H9 (cell line): ENCODE data around the gene MYT1. TPM values are rescaled to one million over a fixed set of nuclear protein-coding genes. Genes with fewer than 3 reads are reported as not detected.

Source experiments
- DNase-seq: peaks from one replicate; pipeline ENCODE4 v3.0.0-alpha.2; 2017
- H2AFZ ChIP-seq: one replicate; pipeline ENCODE4 v1.6.1; 2013; ENCODE audit warnings: mild to moderate bottlenecking, low read length, control low read depth, moderate library complexity
- H2AK5ac ChIP-seq: 2 replicates; pipeline ENCODE4 v1.6.1; 2013; ENCODE audit warnings: low read length, control low read depth, mixed read lengths; ENCODE audit not compliant: insufficient read length
- H2BK120ac ChIP-seq: one replicate; pipeline ENCODE4 v1.6.1; 2013; ENCODE audit warnings: low read depth, mild to moderate bottlenecking, low read length, control low read depth, inconsistent platforms; ENCODE audit not compliant: poor library complexity, severe bottlenecking
- H2BK12ac ChIP-seq: 2 replicates; pipeline ENCODE4 v1.6.1; 2013; ENCODE audit warnings: low read length, control low read depth, mixed read lengths, low read depth; ENCODE audit not compliant: insufficient read length
- H2BK15ac ChIP-seq: 2 replicates; pipeline ENCODE4 v1.6.1; 2013; ENCODE audit warnings: low read depth, low read length, control low read depth
- H2BK20ac ChIP-seq: one replicate; pipeline ENCODE4 v1.6.1; 2013; ENCODE audit warnings: low read depth, mild to moderate bottlenecking, low read length, control low read depth, inconsistent platforms; ENCODE audit not compliant: poor library complexity, severe bottlenecking
- H2BK5ac ChIP-seq: 2 replicates; pipeline ENCODE4 v1.6.1; 2013; ENCODE audit warnings: low read length, control low read depth, mixed read lengths; ENCODE audit not compliant: insufficient read length
- H3K14ac ChIP-seq: 2 replicates; pipeline ENCODE4 v1.6.1; 2013; ENCODE audit warnings: low read length, control low read depth; ENCODE audit not compliant: insufficient read depth
- H3K18ac ChIP-seq: 2 replicates; pipeline ENCODE4 v1.6.1; 2013; ENCODE audit warnings: low read depth, mild to moderate bottlenecking, mixed read lengths, low read length, control low read depth; ENCODE audit not compliant: insufficient read length
- H3K23ac ChIP-seq: 2 replicates; pipeline ENCODE4 v1.6.1; 2013; ENCODE audit warnings: low read length, control low read depth, mixed read lengths, low read depth; ENCODE audit not compliant: insufficient read length
- H3K23me2 ChIP-seq: 2 replicates; pipeline ENCODE4 v1.6.1; 2013; ENCODE audit warnings: low read depth, mild to moderate bottlenecking, mixed read lengths, low read length, control low read depth; ENCODE audit not compliant: insufficient read length, poor library complexity, severe bottlenecking
- H3K27ac ChIP-seq: 2 replicates; pipeline ENCODE4 v1.5.1; 2013; ENCODE audit warnings: low read length, control low read depth, mixed read lengths, low read depth; ENCODE audit not compliant: insufficient read length
- H3K27me3 ChIP-seq: 2 replicates; pipeline ENCODE4 v1.6.1; 2013; ENCODE audit warnings: low read length, control low read depth, inconsistent platforms; ENCODE audit not compliant: insufficient read depth
- H3K4ac ChIP-seq: 2 replicates; pipeline ENCODE4 v1.6.1; 2013; ENCODE audit warnings: low read depth, mild to moderate bottlenecking, control low read depth, inconsistent platforms, low read length, moderate library complexity
- H3K4me1 ChIP-seq: 2 replicates; pipeline ENCODE4 v1.6.1; 2013; ENCODE audit warnings: low read length, control low read depth, inconsistent platforms; ENCODE audit not compliant: insufficient read depth
- H3K4me2 ChIP-seq: 2 replicates; pipeline ENCODE4 v1.6.1; 2013; ENCODE audit warnings: low read length, control low read depth, mixed read lengths; ENCODE audit not compliant: insufficient read length, insufficient read depth
- H3K56ac ChIP-seq: 2 replicates; pipeline ENCODE4 v1.6.1; 2013; ENCODE audit warnings: low read depth, mild to moderate bottlenecking, mixed read lengths, low read length, control low read depth; ENCODE audit not compliant: insufficient read length
- H3K79me1 ChIP-seq: 2 replicates; pipeline ENCODE4 v1.6.1; 2013; ENCODE audit warnings: low read depth, mild to moderate bottlenecking, moderate library complexity, low read length, control low read depth, inconsistent platforms; ENCODE audit not compliant: insufficient read depth, poor library complexity, severe bottlenecking
- H3K79me2 ChIP-seq: 2 replicates; pipeline ENCODE4 v1.6.1; 2013; ENCODE audit warnings: low read length, control low read depth, inconsistent platforms; ENCODE audit not compliant: insufficient read depth
- H3K9ac ChIP-seq: 2 replicates; pipeline ENCODE4 v1.6.1; 2013; ENCODE audit warnings: low read length, control low read depth, mixed read lengths; ENCODE audit not compliant: insufficient read length; ENCODE audit errors: extremely low read depth
- H3K9me3 ChIP-seq: one replicate; pipeline ENCODE4 v1.6.1; 2013; ENCODE audit warnings: low read depth, low read length, inconsistent platforms; ENCODE audit not compliant: control insufficient read depth
- H3T11ph ChIP-seq: one replicate; pipeline ENCODE4 v1.6.1; 2013; ENCODE audit warnings: mild to moderate bottlenecking, low read length, control low read depth, inconsistent platforms
- H4K20me1 ChIP-seq: one replicate; pipeline ENCODE4 v1.6.1; 2013; ENCODE audit not compliant: control insufficient read depth, insufficient read length, insufficient read depth
- H4K5ac ChIP-seq: 2 replicates; pipeline ENCODE4 v1.6.1; 2013; ENCODE audit warnings: low read depth, mild to moderate bottlenecking, mixed read lengths, low read length, control low read depth; ENCODE audit not compliant: insufficient read length
- H4K8ac ChIP-seq: replicated peaks from 2 replicates; pipeline ENCODE4 v1.6.1; 2013; ENCODE audit warnings: low read length, control low read depth, mixed read lengths, low read depth; ENCODE audit not compliant: insufficient read length
- H4K91ac ChIP-seq: 2 replicates; pipeline ENCODE4 v1.6.1; 2013; ENCODE audit warnings: low read depth, mild to moderate bottlenecking, moderate library complexity, mixed read lengths, low read length, control low read depth; ENCODE audit not compliant: insufficient read length
- H3K27ac Mint-ChIP-seq, 3 experiments: 2 replicates in 2 of 3; 3 replicates in 1 of 3; pipeline ENCODE4 v1.8.0; 2020 to 2021; ENCODE audit warnings: mixed read lengths in 3 of 3, mild to moderate bottlenecking in 1 of 3, moderate library complexity in 1 of 3
- H3K27me3 Mint-ChIP-seq: 2 replicates; pipeline ENCODE4 v1.8.0; 2021; ENCODE audit warnings: low read depth, mild to moderate bottlenecking, moderate library complexity, mixed read lengths
- H3K36me3 Mint-ChIP-seq, 3 experiments: 2 replicates in 2 of 3; 3 replicates in 1 of 3; pipeline ENCODE4 v1.8.0; 2020 to 2021; ENCODE audit warnings: low read depth in 3 of 3, mixed read lengths in 3 of 3; ENCODE audit not compliant: insufficient read depth in 1 of 3
- H3K4me1 Mint-ChIP-seq, 2 experiments: 2 replicates each; pipeline ENCODE4 v1.8.0; 2020; ENCODE audit warnings: mixed read lengths in 2 of 2
- H3K4me3 Mint-ChIP-seq, 2 experiments: 2 replicates in 1 of 2; 3 replicates in 1 of 2; pipeline ENCODE4 v1.8.0; 2020 to 2021; ENCODE audit warnings: mild to moderate bottlenecking in 2 of 2, mixed read lengths in 2 of 2, moderate library complexity in 1 of 2
- H3K9me3 Mint-ChIP-seq, 2 experiments: 2 replicates in 1 of 2; 3 replicates in 1 of 2; pipeline ENCODE4 v1.8.0; 2020; ENCODE audit warnings: mild to moderate bottlenecking in 2 of 2, mixed read lengths in 2 of 2, moderate library complexity in 1 of 2
- WGBS: extraction: QIAGEN DNeasy Blood & Tissue Kit; methylation state at CpG from one replicate; pipeline ENCODE4 v1.1.7; 2013; ENCODE audit warnings: missing lambda C conversion rate, low lambda C conversion rate, mixed read lengths; ENCODE audit not compliant: insufficient read length; ENCODE audit errors: extremely low coverage; 5-methylcytosine and 5-hydroxymethylcytosine counted together
- total RNA-seq: library from RNA; stranded (reverse); gene quantifications from 2 replicates; pipeline ENCODE4 v1.2.1, GENCODE V29; 2021
- TF ChIP-seq, protein P1 (sequence below): fragments of 200-600 bp; sonication (generic); conservative IDR thresholded peaks from 3 replicates; pipeline ENCODE4 v1.8.0; 2021; ENCODE audit warnings: antibody characterized with exemption, mild to moderate bottlenecking

MYT1 gene
- total RNA-seq, 1 experiment from 2014 or later = 0.79 TPM

- Histone ChIP-seq H3K14ac (no peak overlapping the region), H3K18ac (no peak overlapping the region), H3T11ph (no peak overlapping the region), H2BK12ac (no peak overlapping the region), H4K91ac (no peak overlapping the region), H2AK5ac (no peak overlapping the region), H3K27me3 (no peaks in the 10 kb centered on the region), H3K4ac (no peak overlapping the region), H3K23ac (no peak overlapping the region), H2BK15ac (no peak overlapping the region), H2AFZ (no peak overlapping the region), H4K5ac (no peak overlapping the region), H3K56ac (no peak overlapping the region), H2BK20ac (no peak overlapping the region), H4K8ac (no peak overlapping the region), H3K4me2 (no peak overlapping the region), H4K20me1 (no peaks in the 10 kb centered on the region), H3K9me3 (peaks cover 5% of the 10 kb centered on the region), H3K4me1 (no peaks in the 10 kb centered on the region; the same call in 1 of the 2 replicates), H2BK5ac (no peak overlapping the region), H3K9ac (no peak overlapping the region), H3K79me1 (no peaks in the 10 kb centered on the region), H3K23me2 (no peaks in the 10 kb centered on the region), H2BK120ac (no peak overlapping the region), H3K79me2 (no peaks in the 10 kb centered on the region), H3K27ac (no peak overlapping the region)
- peaks cover 28 to 33% of the 10 kb centered on the region in 2 experiments for H3K4me1 Mint-ChIP-seq
- H3K36me3 Mint-ChIP-seq = peaks cover 4 to 11% (median 8%) of the 10 kb centered on the region in 3 experiments
- H3K9me3 Mint-ChIP-seq = peaks cover 10% of the 10 kb centered on the region in 2 experiments
- no peak for DNase-seq
- no CpG with 5 or more reads among the region's 26 CpGs for WGBS
- no peak overlapping the region; a peak in 1 of 5 replicates for H3K4me3 Mint-ChIP-seq
- peaks cover 8% of the 10 kb centered on the region for H3K27me3 Mint-ChIP-seq
- peak overlapping the region in 1 of 3 experiments; percentile 62; a peak in 1 of 7 replicates for H3K27ac Mint-ChIP-seq
- TF ChIP-seq, protein P1, sequence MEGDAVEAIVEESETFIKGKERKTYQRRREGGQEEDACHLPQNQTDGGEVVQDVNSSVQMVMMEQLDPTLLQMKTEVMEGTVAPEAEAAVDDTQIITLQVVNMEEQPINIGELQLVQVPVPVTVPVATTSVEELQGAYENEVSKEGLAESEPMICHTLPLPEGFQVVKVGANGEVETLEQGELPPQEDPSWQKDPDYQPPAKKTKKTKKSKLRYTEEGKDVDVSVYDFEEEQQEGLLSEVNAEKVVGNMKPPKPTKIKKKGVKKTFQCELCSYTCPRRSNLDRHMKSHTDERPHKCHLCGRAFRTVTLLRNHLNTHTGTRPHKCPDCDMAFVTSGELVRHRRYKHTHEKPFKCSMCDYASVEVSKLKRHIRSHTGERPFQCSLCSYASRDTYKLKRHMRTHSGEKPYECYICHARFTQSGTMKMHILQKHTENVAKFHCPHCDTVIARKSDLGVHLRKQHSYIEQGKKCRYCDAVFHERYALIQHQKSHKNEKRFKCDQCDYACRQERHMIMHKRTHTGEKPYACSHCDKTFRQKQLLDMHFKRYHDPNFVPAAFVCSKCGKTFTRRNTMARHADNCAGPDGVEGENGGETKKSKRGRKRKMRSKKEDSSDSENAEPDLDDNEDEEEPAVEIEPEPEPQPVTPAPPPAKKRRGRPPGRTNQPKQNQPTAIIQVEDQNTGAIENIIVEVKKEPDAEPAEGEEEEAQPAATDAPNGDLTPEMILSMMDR = no peak
Measured at GRCh38 chr20:64149809-64150560, 14.3 kb upstream of the MYT1 start.
